GM23338 (cell line): Measurements from ENCODE around the gene TAOK3.

Source experiments
- CREB1 ChIP-seq: fragments of 250-450 bp; sonication (Bioruptor Pico); IDR thresholded peaks from 2 replicates; pipeline ENCODE4 v1.5.0; 2020; ENCODE audit warnings: low read depth, mild to moderate bottlenecking, moderate library complexity
- CTCF ChIP-seq, 2 experiments: fragments of 200-600 bp in 1 of 2; sonication (generic) in 1 of 2; conservative IDR thresholded peaks; 2 replicates each; pipeline versions ENCODE4 v1.5.1 to v1.6.1; 2016 to 2017; ENCODE audit warnings: antibody characterized with exemption in 2 of 2, low read depth in 2 of 2, mild to moderate bottlenecking in 2 of 2, moderate library complexity in 1 of 2
- ETS1 ChIP-seq: IDR thresholded peaks from 2 replicates; pipeline ENCODE4 v1.6.1; 2016; ENCODE audit warnings: antibody characterized with exemption
- EZH2 ChIP-seq: fragments of 200-600 bp; sonication (generic); IDR thresholded peaks from one replicate; pipeline ENCODE4 v1.8.0; 2017; ENCODE audit warnings: antibody characterized with exemption, mild to moderate bottlenecking, low read depth; ENCODE audit not compliant: unreplicated experiment
- EZH2phosphoT487 ChIP-seq: fragments of 200-600 bp; sonication (generic); IDR thresholded peaks from one replicate; pipeline ENCODE4 v1.8.1; 2018; ENCODE audit warnings: antibody characterized with exemption; ENCODE audit not compliant: unreplicated experiment
- POLR2AphosphoS5 ChIP-seq: IDR thresholded peaks from 2 replicates; pipeline ENCODE4 v1.6.1; 2016; ENCODE audit warnings: antibody characterized with exemption, low read depth
- ZNF114 ChIP-seq: fragments of 250-450 bp; sonication (Bioruptor Pico); IDR thresholded peaks from 2 replicates; pipeline ENCODE4 v1.5.0; 2020; ENCODE audit warnings: mild to moderate bottlenecking, moderate library complexity
- ZNF331 ChIP-seq: fragments of 250-450 bp; sonication (Bioruptor Pico); IDR thresholded peaks from 2 replicates; pipeline ENCODE4 v1.5.0; 2020; ENCODE audit warnings: low read depth, mild to moderate bottlenecking, moderate library complexity
- TF ChIP-seq, protein P1 (sequence below): IDR thresholded peaks from one replicate; pipeline ENCODE4 v1.6.1; 2018; ENCODE audit warnings: antibody characterized with exemption; ENCODE audit not compliant: unreplicated experiment

- no peak for TF ChIP-seq ETS1
- no peak for TF ChIP-seq POLR2AphosphoS5
- no peak for TF ChIP-seq CTCF (conservative IDR thresholded peaks at IDR 0.05; ENCODE audit: low read depth in 2 of 2)
- TF ChIP-seq EZH2phosphoT487: no peak
- no peak for TF ChIP-seq EZH2
- no peak for TF ChIP-seq CREB1
- TF ChIP-seq, protein P1, sequence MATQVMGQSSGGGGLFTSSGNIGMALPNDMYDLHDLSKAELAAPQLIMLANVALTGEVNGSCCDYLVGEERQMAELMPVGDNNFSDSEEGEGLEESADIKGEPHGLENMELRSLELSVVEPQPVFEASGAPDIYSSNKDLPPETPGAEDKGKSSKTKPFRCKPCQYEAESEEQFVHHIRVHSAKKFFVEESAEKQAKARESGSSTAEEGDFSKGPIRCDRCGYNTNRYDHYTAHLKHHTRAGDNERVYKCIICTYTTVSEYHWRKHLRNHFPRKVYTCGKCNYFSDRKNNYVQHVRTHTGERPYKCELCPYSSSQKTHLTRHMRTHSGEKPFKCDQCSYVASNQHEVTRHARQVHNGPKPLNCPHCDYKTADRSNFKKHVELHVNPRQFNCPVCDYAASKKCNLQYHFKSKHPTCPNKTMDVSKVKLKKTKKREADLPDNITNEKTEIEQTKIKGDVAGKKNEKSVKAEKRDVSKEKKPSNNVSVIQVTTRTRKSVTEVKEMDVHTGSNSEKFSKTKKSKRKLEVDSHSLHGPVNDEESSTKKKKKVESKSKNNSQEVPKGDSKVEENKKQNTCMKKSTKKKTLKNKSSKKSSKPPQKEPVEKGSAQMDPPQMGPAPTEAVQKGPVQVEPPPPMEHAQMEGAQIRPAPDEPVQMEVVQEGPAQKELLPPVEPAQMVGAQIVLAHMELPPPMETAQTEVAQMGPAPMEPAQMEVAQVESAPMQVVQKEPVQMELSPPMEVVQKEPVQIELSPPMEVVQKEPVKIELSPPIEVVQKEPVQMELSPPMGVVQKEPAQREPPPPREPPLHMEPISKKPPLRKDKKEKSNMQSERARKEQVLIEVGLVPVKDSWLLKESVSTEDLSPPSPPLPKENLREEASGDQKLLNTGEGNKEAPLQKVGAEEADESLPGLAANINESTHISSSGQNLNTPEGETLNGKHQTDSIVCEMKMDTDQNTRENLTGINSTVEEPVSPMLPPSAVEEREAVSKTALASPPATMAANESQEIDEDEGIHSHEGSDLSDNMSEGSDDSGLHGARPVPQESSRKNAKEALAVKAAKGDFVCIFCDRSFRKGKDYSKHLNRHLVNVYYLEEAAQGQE: no peak
- no peak for TF ChIP-seq ZNF331
- TF ChIP-seq ZNF114: no peak
These were observed 228.2 kb downstream of the TAOK3 start for GRCh38 chr12:118144499-118144898.
